Gastroesophageal sphincter (tissue), 3 donors: ENCODE measurements around the gene LTBP1.

Experiments used
- CTCF ChIP-seq, 4 experiments: fragments of 200-600 bp in 2 of 4; fragments of 450-650 bp in 2 of 4; sonication (generic) in 1 of 4; IDR thresholded peaks; one replicate each; pipeline ENCODE4 v1.5.1; 2017 to 2019; ENCODE audit warnings: antibody characterized with exemption in 4 of 4, mild to moderate bottlenecking in 2 of 4, moderate library complexity in 2 of 4
- POLR2A ChIP-seq, 2 donors: fragments of 450-650 bp; IDR thresholded peaks; one replicate each; pipeline ENCODE4 v1.6.1; 2017; ENCODE audit warnings: antibody characterized with exemption in 2 of 2, mild to moderate bottlenecking in 2 of 2, moderate library complexity in 1 of 2
- POLR2AphosphoS5 ChIP-seq: sonication (generic); formaldehyde crosslinking; IDR thresholded peaks from one replicate; pipeline ENCODE4 v1.6.1; 2017; ENCODE audit warnings: antibody characterized with exemption

DNA sequence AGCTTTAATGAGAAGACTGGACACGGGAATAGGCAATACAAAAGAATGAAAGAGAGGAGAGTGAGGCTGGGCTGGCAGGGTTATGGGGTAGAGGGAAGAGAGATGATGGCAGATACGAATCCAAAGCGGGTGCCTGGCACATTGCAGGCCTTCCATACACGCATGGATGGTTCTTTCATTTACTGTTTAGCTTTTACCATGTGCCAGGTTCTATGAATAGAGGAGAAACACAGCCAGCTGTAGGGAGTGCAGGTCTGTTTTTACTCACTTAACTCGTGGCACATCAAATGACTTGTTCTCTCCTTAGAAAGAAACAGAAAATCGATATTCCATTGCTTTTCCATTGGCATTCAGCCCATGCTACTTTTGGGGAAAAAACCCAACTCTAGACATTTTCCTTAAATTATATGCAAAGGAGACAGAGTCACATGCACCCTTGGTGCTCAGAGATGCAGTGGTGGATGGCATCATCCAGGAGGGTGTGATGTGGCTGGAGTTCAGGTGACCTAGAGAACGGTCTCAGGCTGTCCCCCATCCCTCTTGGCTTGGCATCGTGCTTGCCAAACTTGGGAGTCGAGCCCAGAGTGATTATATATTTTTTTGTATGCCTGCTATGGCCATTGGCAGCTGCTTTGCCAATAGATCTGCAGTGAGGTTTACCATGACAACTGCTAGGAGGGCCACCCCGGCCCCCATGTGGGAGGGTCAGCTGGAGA is 6.2 kb downstream of the LTBP1 start:
- TF ChIP-seq CTCF (IDR thresholded peaks at IDR 0.05), result no peak
- no peak for TF ChIP-seq POLR2AphosphoS5
- TF ChIP-seq POLR2A (IDR thresholded peaks at IDR 0.05), result no peak
